Measurements from ENCODE around the gene KIRREL3. TPM values are rescaled to one million over a fixed set of nuclear protein-coding genes. Genes with fewer than 3 reads are reported as not detected.

The KIRREL3 gene
- total and polyA plus RNA-seq, 10 donors, result 0.50 to 5.4 (median 2.0) TPM

GRCh38 chr11:126628790-126629621, 371.6 kb downstream of the KIRREL3 start:
- no peaks in the 10 kb centered on the region for H3K4me1 ChIP-seq
- WGBS, 5 donors, result 60 to 80% (median 76%) methylated on average over 10 to 13 of the region's 13 CpGs
- H3K9me3 ChIP-seq, result no peaks in the 10 kb centered on the region
- DNase-seq, result no peak
- TF ChIP-seq POLR2A (IDR thresholded peaks at IDR 0.05) (no peak), CTCF (IDR thresholded peaks at IDR 0.05 in 8 of 11, conservative IDR thresholded peaks at IDR 0.05 in 3 of 11) (no peak), POLR2AphosphoS5 (IDR thresholded peaks at IDR 0.05) (no peak)
- no peak overlapping the region for H3K27ac ChIP-seq
- no peak overlapping the region for H3K4me3 ChIP-seq
- H3K36me3 ChIP-seq, result no peaks in the 10 kb centered on the region
- peaks cover 0 to 7% (median 0%) of the 10 kb centered on the region in 7 donors for H3K27me3 ChIP-seq (replicated peaks in 1 of 7)
- intact Hi-C loops (cut with DNase I; ENCODE audit: low total_unique reads), result no loop called here

GRCh38 chr11:126628450-126628789, 372.1 kb downstream of the KIRREL3 start:
- WGBS, 5 donors, result 41 to 81% (median 51%) methylated on average over 1 of the region's 1 CpG
- peaks cover 0 to 7% (median 0%) of the 10 kb centered on the region in 7 donors for H3K27me3 ChIP-seq (replicated peaks in 1 of 7)
- TF ChIP-seq POLR2A (IDR thresholded peaks at IDR 0.05) (no peak), POLR2AphosphoS5 (IDR thresholded peaks at IDR 0.05) (no peak), CTCF (IDR thresholded peaks at IDR 0.05 in 8 of 11, conservative IDR thresholded peaks at IDR 0.05 in 3 of 11) (no peak)
- intact Hi-C loops (cut with DNase I; ENCODE audit: low total_unique reads), result no loop called here
- no peaks in the 10 kb centered on the region for H3K36me3 ChIP-seq
- no peaks in the 10 kb centered on the region for H3K9me3 ChIP-seq
- no peaks in the 10 kb centered on the region for H3K4me1 ChIP-seq
- no peak overlapping the region for H3K4me3 ChIP-seq
- DNase-seq, result no peak
- no peak overlapping the region for H3K27ac ChIP-seq

DNA sequence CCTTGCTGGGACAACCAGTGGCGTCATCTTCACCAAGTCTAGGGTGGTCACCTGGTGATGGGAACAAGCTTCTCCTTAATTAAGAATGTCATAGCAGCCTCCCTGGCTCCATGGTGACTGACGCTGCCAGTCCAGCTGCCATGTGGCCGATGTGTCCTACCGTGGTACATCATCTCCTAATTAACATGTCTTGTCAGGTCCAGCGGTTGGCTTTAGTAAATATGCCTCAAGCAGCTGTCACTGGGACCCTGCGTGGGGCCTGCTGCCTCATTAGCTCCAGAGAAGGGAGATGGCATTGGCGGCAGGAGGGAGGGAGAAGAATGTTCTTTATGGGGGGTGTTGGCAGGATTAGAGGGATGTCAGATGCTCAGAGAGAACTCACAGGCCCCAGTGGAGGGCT, 373.1 kb downstream of the KIRREL3 start:
- no peak for DNase-seq
- intact Hi-C loops (cut with DNase I; ENCODE audit: low total_unique reads), result no loop called here
- H3K4me3 ChIP-seq, result no peak overlapping the region
- H3K36me3 ChIP-seq, result no peaks in the 10 kb centered on the region
- peaks cover 0 to 12% (median 0%) of the 10 kb centered on the region in 7 donors for H3K27me3 ChIP-seq (replicated peaks in 1 of 7)
- no peaks in the 10 kb centered on the region for H3K4me1 ChIP-seq
- H3K27ac ChIP-seq, result no peak overlapping the region
- TF ChIP-seq POLR2A (IDR thresholded peaks at IDR 0.05), result no peak
- TF ChIP-seq POLR2AphosphoS5 (IDR thresholded peaks at IDR 0.05), result no peak
- no peak for TF ChIP-seq CTCF (IDR thresholded peaks at IDR 0.05 in 8 of 11, conservative IDR thresholded peaks at IDR 0.05 in 3 of 11)
- no peaks in the 10 kb centered on the region for H3K9me3 ChIP-seq
- 90 to 96% (median 91%) methylated on average over 7 of the region's 7 CpGs for WGBS, 5 donors

DNA sequence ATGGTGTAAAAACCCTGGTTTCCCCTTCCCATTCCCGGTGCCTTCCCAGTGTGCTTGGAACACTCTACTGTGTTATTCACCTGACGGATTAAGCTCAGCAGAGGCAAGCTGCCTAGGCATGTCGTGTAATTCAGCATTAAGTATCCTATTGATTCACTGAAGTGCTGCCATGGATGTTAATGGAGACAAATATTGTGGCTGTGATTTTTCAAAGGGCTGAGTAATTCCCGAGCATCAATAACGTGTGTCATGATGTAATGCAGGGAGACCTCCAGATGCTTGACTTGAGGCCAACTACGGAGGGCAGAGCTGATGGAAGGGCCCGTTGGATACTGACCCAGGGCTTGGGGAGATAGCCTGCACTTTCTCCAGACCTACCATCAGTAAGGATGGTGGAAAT, 376.1 kb downstream of the KIRREL3 start:
- no peak overlapping the region for H3K4me3 ChIP-seq
- H3K27ac ChIP-seq, result no peak overlapping the region
- TF ChIP-seq CTCF (IDR thresholded peaks at IDR 0.05 in 8 of 11, conservative IDR thresholded peaks at IDR 0.05 in 3 of 11) (no peak), POLR2AphosphoS5 (IDR thresholded peaks at IDR 0.05) (no peak), POLR2A (IDR thresholded peaks at IDR 0.05) (no peak)
- H3K4me1 ChIP-seq, result no peaks in the 10 kb centered on the region
- no peaks in the 10 kb centered on the region for H3K36me3 ChIP-seq
- no peak for DNase-seq
- intact Hi-C loops (cut with DNase I; ENCODE audit: low total_unique reads), result no loop called here
- H3K27me3 ChIP-seq (replicated peaks in 1 of 7), result peaks cover 0 to 12% (median 0%) of the 10 kb centered on the region in 7 donors
- H3K9me3 ChIP-seq, result no peaks in the 10 kb centered on the region
- 55 to 84% (median 76%) methylated on average over 7 of the region's 7 CpGs for WGBS, 5 donors
